Left ventricle myocardium superior (tissue), 1 donor: ENCODE results near the gene SLC22A16. TPM values are rescaled to one million over a fixed set of nuclear protein-coding genes. Genes with fewer than 3 reads are reported as not detected.

Source experiments
- ATAC-seq: fragments of 200-7000 bp; cut with Tn5 transposase; one replicate; pipeline ENCODE4 v1.9.1; 2020; ENCODE audit warnings: mild to moderate bottlenecking, moderate library complexity
- DNase-seq: peaks from one replicate; pipeline ENCODE4 v3.0.0-alpha.2; 2020
- intact Hi-C: fragments of 100-400 bp; cut with micrococcal nuclease; formaldehyde crosslinking; loops from one replicate; pipeline ENCODE4 v1.11.0; 2022
- total RNA-seq: library from RNA; stranded (reverse); fragmentation: NEBNext Ultra II Directional; extraction: Animal tissue kit (Norgen Biotek cat#: 25700); gene quantifications from one replicate; pipeline ENCODE4 v1.2.1, GENCODE V29; 2021
- donor health status: DM: no; HTN: yes; CAD: no; lungs with severe emphysema.

The SLC22A16 gene
- total RNA-seq, 1 donor from 2014 or later: not detected

GRCh38 chr6:110415086-110415916 is 61.1 kb downstream of the SLC22A16 start, which contains the start of gene DDO:
TSS of gene DDO (minus strand) at chr6:110415575. CDS start at chr6:110413462, 2,113 bp downstream.
- intact Hi-C loops: no loop called here

GRCh38 chr6:110414669-110415068 is 61.7 kb downstream of the SLC22A16 start:
- DNase-seq (no peak), ATAC-seq (peak; percentile 57)
- intact Hi-C loops: no loop called here

More at GRCh38 chr6:110415086-110415916, 61.1 kb downstream of the SLC22A16 start, which contains the start of gene DDO:
- ATAC-seq (peak; percentile 95), DNase-seq (peak; percentile 90)

GRCh38 chr6:110412360-110412759 is 64.1 kb downstream of the SLC22A16 start:
- intact Hi-C loops: no loop called here
- DNase-seq (no peak), ATAC-seq (no peak)

GRCh38 chr6:110410511-110410910 is 65.9 kb downstream of the SLC22A16 start:
- no peak for ATAC-seq
- DNase-seq: no peak
- intact Hi-C loops: no loop called here

GRCh38 chr6:110409794-110410193 is 66.6 kb downstream of the SLC22A16 start:
- no peak for ATAC-seq
- intact Hi-C loops: no loop called here

GRCh38 chr6:110408901-110409300 is 67.5 kb downstream of the SLC22A16 start:
- ATAC-seq: no peak
- intact Hi-C loops: no loop called here
- DNase-seq: no peak

More at GRCh38 chr6:110409794-110410193, 66.6 kb downstream of the SLC22A16 start:
- no peak for DNase-seq

GRCh38 chr6:110404607-110405006 is 71.8 kb downstream of the SLC22A16 start:
- intact Hi-C loops: no loop called here
- ATAC-seq (no peak), DNase-seq (no peak)

GRCh38 chr6:110401585-110402176 is 74.7 kb downstream of the SLC22A16 start:
- DNase-seq (no peak), ATAC-seq (no peak)
- intact Hi-C loops: no loop called here

- ATAC-seq (peak; percentile 16), DNase-seq (no peak)
- intact Hi-C loops: no loop called here
These were observed 76.2 kb downstream of the SLC22A16 start for GRCh38 chr6:110400208-110400607.

GRCh38 chr6:110399219-110400071 is 77.0 kb downstream of the SLC22A16 start:
- intact Hi-C loops: no loop called here
- DNase-seq: peak; percentile 35

GRCh38 chr6:110398778-110399177 is 77.6 kb downstream of the SLC22A16 start:
- ATAC-seq (peak; percentile 7), DNase-seq (no peak)

More at GRCh38 chr6:110399219-110400071, 77.0 kb downstream of the SLC22A16 start:
- ATAC-seq: peak; percentile 64

GRCh38 chr6:110395221-110395620 is 81.2 kb downstream of the SLC22A16 start:
- ATAC-seq (no peak), DNase-seq (no peak)
- intact Hi-C loops: no loop called here

More at GRCh38 chr6:110398778-110399177, 77.6 kb downstream of the SLC22A16 start:
- intact Hi-C loops: no loop called here

- ATAC-seq (peak; percentile 86), DNase-seq (peak; percentile 50)
- intact Hi-C loops: loop anchor here (5.0 kb wide), 1 partner anchor 217 kb away; the partner anchor contains the start of gene WASF1
These were observed 82.0 kb downstream of the SLC22A16 start for GRCh38 chr6:110394409-110394808.

- no peak for ATAC-seq
- no peak for DNase-seq
- intact Hi-C loops: loop anchor here (5.0 kb wide), 1 partner anchor 215 kb away; the partner anchor contains the start of gene WASF1
These were observed 83.7 kb downstream of the SLC22A16 start for GRCh38 chr6:110392727-110393126.

GRCh38 chr6:110390404-110390803 is 86.0 kb downstream of the SLC22A16 start:
- no peak for ATAC-seq
- DNase-seq: no peak
- intact Hi-C loops: loop anchor here (5.0 kb wide), 1 partner anchor 213 kb away; the partner anchor contains the start of gene WASF1

- ATAC-seq (peak; percentile 57), DNase-seq (no peak)
- intact Hi-C loops: loop anchor here (5.0 kb wide), 1 partner anchor 213 kb away; the partner anchor contains the start of gene WASF1
These were observed 86.6 kb downstream of the SLC22A16 start for GRCh38 chr6:110389689-110390382.

- ATAC-seq (no peak), DNase-seq (no peak)
- intact Hi-C loops: no loop called here
These were observed 88.4 kb downstream of the SLC22A16 start for GRCh38 chr6:110387986-110388385.

- DNase-seq (no peak), ATAC-seq (no peak)
- intact Hi-C loops: no loop called here
These were observed 91.0 kb downstream of the SLC22A16 start for GRCh38 chr6:110385458-110385863.
